PC-9 (cell line): ENCODE data around the gene ABL1.

Experiments used
- EZH2 ChIP-seq: fragments of 200-600 bp; sonication (generic); IDR thresholded peaks from 2 replicates; pipeline ENCODE4 v1.8.0; 2017; ENCODE audit warnings: antibody characterized with exemption, low read depth
- TF ChIP-seq, protein P1 (sequence below): fragments of 200-600 bp; sonication (generic); conservative IDR thresholded peaks from 2 replicates; pipeline ENCODE4 v1.6.1; 2017; ENCODE audit warnings: mixed run types, antibody characterized with exemption, mild to moderate bottlenecking, moderate library complexity

DNA sequence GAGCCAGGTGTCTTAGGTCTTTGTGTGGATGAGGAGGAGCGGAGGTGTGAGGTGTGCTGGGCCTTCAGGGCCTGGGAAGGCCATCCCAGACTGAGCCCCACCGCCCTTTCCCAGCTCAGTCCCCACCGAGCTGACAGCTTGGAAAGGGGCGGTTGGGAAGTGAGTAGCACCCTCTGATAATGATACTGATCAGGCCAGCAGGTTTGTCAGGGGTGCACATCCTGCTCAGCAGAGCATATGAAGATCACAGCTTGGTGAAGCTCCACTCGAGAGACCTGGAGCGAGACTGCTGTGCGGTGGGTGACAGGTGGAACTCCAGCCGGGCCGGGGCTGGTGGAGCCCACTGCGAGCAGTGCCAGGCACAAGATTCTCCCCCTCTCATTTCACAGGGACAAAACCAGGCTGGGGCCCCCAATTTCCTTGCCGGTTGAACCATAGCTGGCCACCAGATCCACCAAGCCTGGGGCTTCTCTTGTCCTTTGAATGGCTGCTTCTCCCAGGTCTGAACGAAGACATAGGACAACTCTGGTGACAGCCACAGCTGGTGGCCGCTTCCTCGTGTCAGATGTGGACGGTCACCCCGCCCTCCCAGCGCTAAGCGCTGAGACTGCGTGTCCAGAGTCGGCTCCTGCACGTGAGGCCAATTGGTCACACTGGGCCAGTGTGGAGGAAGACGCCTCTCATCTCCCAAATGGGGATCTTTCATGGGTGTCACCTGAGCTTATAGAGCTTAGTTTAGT is 53.3 kb downstream of the ABL1 start:
- TF ChIP-seq, protein P1, sequence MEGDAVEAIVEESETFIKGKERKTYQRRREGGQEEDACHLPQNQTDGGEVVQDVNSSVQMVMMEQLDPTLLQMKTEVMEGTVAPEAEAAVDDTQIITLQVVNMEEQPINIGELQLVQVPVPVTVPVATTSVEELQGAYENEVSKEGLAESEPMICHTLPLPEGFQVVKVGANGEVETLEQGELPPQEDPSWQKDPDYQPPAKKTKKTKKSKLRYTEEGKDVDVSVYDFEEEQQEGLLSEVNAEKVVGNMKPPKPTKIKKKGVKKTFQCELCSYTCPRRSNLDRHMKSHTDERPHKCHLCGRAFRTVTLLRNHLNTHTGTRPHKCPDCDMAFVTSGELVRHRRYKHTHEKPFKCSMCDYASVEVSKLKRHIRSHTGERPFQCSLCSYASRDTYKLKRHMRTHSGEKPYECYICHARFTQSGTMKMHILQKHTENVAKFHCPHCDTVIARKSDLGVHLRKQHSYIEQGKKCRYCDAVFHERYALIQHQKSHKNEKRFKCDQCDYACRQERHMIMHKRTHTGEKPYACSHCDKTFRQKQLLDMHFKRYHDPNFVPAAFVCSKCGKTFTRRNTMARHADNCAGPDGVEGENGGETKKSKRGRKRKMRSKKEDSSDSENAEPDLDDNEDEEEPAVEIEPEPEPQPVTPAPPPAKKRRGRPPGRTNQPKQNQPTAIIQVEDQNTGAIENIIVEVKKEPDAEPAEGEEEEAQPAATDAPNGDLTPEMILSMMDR = no peak
- TF ChIP-seq EZH2 = no peak
